A549 (cell line): ENCODE measurements around the gene TSPEAR. TPM values are rescaled to one million over a fixed set of nuclear protein-coding genes. Genes with fewer than 3 reads are reported as not detected.

Experiments used
- ATAC-seq, 2 experiments: fragments of 200-7000 bp in 1 of 2; fragments of >200 bp in 1 of 2; cut with Nextera tagmentation in 1 of 2; cut with Tn5 transposase in 1 of 2; 3 replicates each; pipeline versions ENCODE4 v1.8.0 to v1.9.1; 2018 to 2020; ENCODE audit warnings: mild to moderate bottlenecking in 1 of 2, moderate library complexity in 1 of 2
- CTCF ChIA-PET: fragments of 300-600 bp; sonication (Branson Sonifier 250); formaldehyde crosslinking; extraction: SDS; loops from one replicate; lab custom pipeline; 2021; ENCODE audit warnings: antibody characterized with exemption, inconsistent platforms; lab: Yijun Ruan, JAX
- POLR2A ChIA-PET: fragments of 350-600 bp; formaldehyde crosslinking; extraction: SDS; loops from one replicate; lab custom pipeline; 2021; ENCODE audit warnings: antibody characterized with exemption, inconsistent platforms; lab: Yijun Ruan, JAX
- DNase-seq, 2 experiments: peaks; one replicate each; pipeline versions ENCODE4 v3.0.0 to v3.0.0-alpha.2; 2011 to 2016; ENCODE audit warnings: low read depth in 1 of 2, low spot score in 1 of 2
- FAIRE-seq: peaks from 2 replicates; lab custom pipeline; 2011; peaks lifted over from hg19 to GRCh38; lab: Jason Lieb, UNC
- H3K27ac ChIP-seq, 2 experiments: fragments of >200 bp; sonication (Bioruptor Twin); formaldehyde crosslinking; 3 replicates each; pipeline ENCODE4 v1.5.1; 2016 to 2017
- H3K4me1 ChIP-seq: fragments of >200 bp; sonication (Bioruptor Twin); formaldehyde crosslinking; 3 replicates; pipeline ENCODE4 v1.6.1; 2016
- H3K4me2 ChIP-seq: fragments of >200 bp; sonication (Bioruptor Twin); formaldehyde crosslinking; 3 replicates; pipeline ENCODE4 v1.6.1; 2016
- H3K4me3 ChIP-seq: fragments of >200 bp; sonication (Bioruptor Twin); formaldehyde crosslinking; 3 replicates; pipeline ENCODE4 v1.5.1; 2016
- H3K9me3 ChIP-seq: fragments of >200 bp; sonication (Bioruptor Twin); formaldehyde crosslinking; 3 replicates; pipeline ENCODE4 v1.6.1; 2016
- BHLHE40 ChIP-seq: IDR thresholded peaks from 2 replicates; pipeline ENCODE4 v1.6.1; 2012; ENCODE audit warnings: low read depth, low read length, inconsistent platforms
- CBX2 ChIP-seq: fragments of 200-600 bp; sonication (generic); IDR thresholded peaks from 2 replicates; pipeline ENCODE4 v1.6.1; 2016; ENCODE audit warnings: low read depth, mild to moderate bottlenecking, borderline replicate concordance
- CBX8 ChIP-seq: fragments of 200-600 bp; sonication (generic); IDR thresholded peaks from 2 replicates; pipeline ENCODE4 v1.6.1; 2016
- EP300 ChIP-seq, 2 experiments: fragments of >200 bp; sonication (Bioruptor Twin); formaldehyde crosslinking; IDR thresholded peaks; 2 replicates in 1 of 2; 3 replicates in 1 of 2; pipeline ENCODE4 v1.6.1; 2016 to 2017
- ESRRA ChIP-seq: fragments of 150-350 bp; IDR thresholded peaks from 2 replicates; pipeline ENCODE4 v1.6.1; 2014; ENCODE audit warnings: mild to moderate bottlenecking, low read length, borderline replicate concordance
- FOSB ChIP-seq: fragments of 250-450 bp; sonication (Bioruptor Pico); IDR thresholded peaks from 2 replicates; pipeline ENCODE4 v1.5.0; 2020; ENCODE audit warnings: mild to moderate bottlenecking, moderate library complexity
- FOSL2 ChIP-seq, 2 experiments: fragments of 450-650 bp in 1 of 2; fragments of >200 bp in 1 of 2; sonication (Bioruptor Twin) in 1 of 2; formaldehyde crosslinking; IDR thresholded peaks; 2 replicates each; pipeline versions ENCODE4 v1.5.0 to v1.6.1; 2016 to 2020; ENCODE audit warnings: mild to moderate bottlenecking in 1 of 2, moderate library complexity in 1 of 2
- GATA3 ChIP-seq: IDR thresholded peaks from 2 replicates; pipeline ENCODE4 v1.6.1; 2012; ENCODE audit warnings: borderline replicate concordance
- HDAC2 ChIP-seq: fragments of 200-600 bp; sonication (generic); IDR thresholded peaks from 2 replicates; pipeline ENCODE4 v1.6.1; 2016
- JUNB ChIP-seq: fragments of >200 bp; sonication (Bioruptor Twin); formaldehyde crosslinking; IDR thresholded peaks from 2 replicates; pipeline ENCODE4 v1.6.1; 2016
- KDM1A ChIP-seq: fragments of 200-600 bp; sonication (generic); IDR thresholded peaks from 2 replicates; pipeline ENCODE4 v1.6.1; 2016; ENCODE audit warnings: low read depth, mild to moderate bottlenecking
- MAFK ChIP-seq: fragments of 450-650 bp; IDR thresholded peaks from 2 replicates; pipeline ENCODE4 v1.6.1; 2014; ENCODE audit not compliant: partially characterized antibody
- MYC ChIP-seq: IDR thresholded peaks from 2 replicates; pipeline ENCODE4 v1.6.1; 2012; ENCODE audit warnings: mild to moderate bottlenecking, inconsistent platforms, low read length, improper control_type of control experiment, borderline replicate concordance
- NR3C1 ChIP-seq: fragments of >200 bp; sonication (Bioruptor Twin); formaldehyde crosslinking; IDR thresholded peaks from 3 replicates; pipeline ENCODE4 v1.6.1; 2017
- POLR2A ChIP-seq: IDR thresholded peaks from 2 replicates; pipeline ENCODE4 v1.6.1; 2012; ENCODE audit warnings: mild to moderate bottlenecking, low read length
- RARB ChIP-seq: fragments of 250-450 bp; sonication (Bioruptor Pico); IDR thresholded peaks from 2 replicates; pipeline ENCODE4 v1.8.0; 2021; ENCODE audit warnings: mild to moderate bottlenecking, moderate library complexity
- RFX5 ChIP-seq: fragments of 450-650 bp; IDR thresholded peaks from 2 replicates; pipeline ENCODE4 v1.7.1; 2014; ENCODE audit warnings: antibody characterized with exemption, mild to moderate bottlenecking, moderate library complexity
- WGBS: methylation state at CpG from one replicate; pipeline ENCODE4 v1.1.6; 2017; ENCODE audit errors: missing lambda C conversion rate; 5-methylcytosine and 5-hydroxymethylcytosine counted together
- polyA plus RNA-seq, 4 experiments: library from polyadenylated mRNA; depleted of rRNA in 3 of 4; stranded (reverse); fragments of >200 nt; fragmentation: RNase III in 1 of 4; extraction: RNeasy Plus Mini Kit Qiagen cat#74134 plus additional on column Dnase treatment in 1 of 4; gene quantifications; 2 replicates in 3 of 4; 3 replicates in 1 of 4; pipeline ENCODE4 v1.2.3, GENCODE V29; 2011 to 2017
- TF ChIP-seq, protein P1 (sequence below): IDR thresholded peaks from 2 replicates; pipeline ENCODE4 v1.6.1; 2012
- TF ChIP-seq, protein P2 (sequence below): fragments of 150-350 bp; IDR thresholded peaks from 2 replicates; pipeline ENCODE4 v1.6.1; 2014; ENCODE audit warnings: low read depth, mild to moderate bottlenecking, low read length
- TF ChIP-seq, protein P3 (sequence below): IDR thresholded peaks from 2 replicates; pipeline ENCODE4 v1.6.1; 2012
- TF ChIP-seq, protein P4 (sequence below): fragments of >200 bp; sonication (Bioruptor Twin); formaldehyde crosslinking; IDR thresholded peaks from 3 replicates; pipeline ENCODE4 v1.6.1; 2016
- TF ChIP-seq, protein P5 (sequence below): fragments of 250-450 bp; sonication (Bioruptor Pico); IDR thresholded peaks from 2 replicates; pipeline ENCODE4 v1.5.0; 2021; ENCODE audit warnings: mild to moderate bottlenecking, moderate library complexity, borderline replicate concordance

TSPEAR gene
- polyA plus RNA-seq, 2 of the 4 experiments (the other 2 are of a cell fraction), result not detected

DNA sequence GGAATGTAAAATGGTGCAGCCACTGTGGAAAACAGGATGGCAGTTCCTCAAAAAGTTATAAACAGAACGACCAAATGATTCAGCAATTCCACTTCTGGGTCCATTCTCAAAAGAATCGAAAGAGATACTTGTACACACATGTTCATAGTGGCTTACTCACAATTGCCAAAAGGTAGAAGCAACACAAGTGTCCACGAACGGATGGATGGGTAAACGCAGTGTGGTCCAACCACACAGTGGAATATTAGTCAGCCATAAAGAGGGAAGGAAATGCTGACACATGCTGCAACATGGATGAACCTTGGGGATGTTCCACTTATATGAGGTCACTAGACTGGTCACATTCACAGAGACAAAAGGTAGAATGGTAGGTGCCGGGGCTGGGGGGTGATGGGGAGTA, 176.7 kb downstream of the TSPEAR start:
- Histone ChIP-seq H3K4me2 (no peak overlapping the region), H3K4me1 (no peaks in the 10 kb centered on the region), H3K27ac (no peak overlapping the region), H3K9me3 (no peaks in the 10 kb centered on the region), H3K4me3 (no peak overlapping the region)
- FAIRE-seq, result no peak
- CTCF ChIA-PET, result no interaction called here
- POLR2A ChIA-PET, result no interaction called here
- no peak for TF ChIP-seq KDM1A
- no peak for TF ChIP-seq ESRRA
- TF ChIP-seq POLR2A, result no peak
- no peak for TF ChIP-seq FOSL2 (IDR thresholded peaks at IDR 0.05)
- TF ChIP-seq FOSL2 (CRISPR knock-in tag; IDR thresholded peaks at IDR 0.05), result no peak
- TF ChIP-seq, protein P1, sequence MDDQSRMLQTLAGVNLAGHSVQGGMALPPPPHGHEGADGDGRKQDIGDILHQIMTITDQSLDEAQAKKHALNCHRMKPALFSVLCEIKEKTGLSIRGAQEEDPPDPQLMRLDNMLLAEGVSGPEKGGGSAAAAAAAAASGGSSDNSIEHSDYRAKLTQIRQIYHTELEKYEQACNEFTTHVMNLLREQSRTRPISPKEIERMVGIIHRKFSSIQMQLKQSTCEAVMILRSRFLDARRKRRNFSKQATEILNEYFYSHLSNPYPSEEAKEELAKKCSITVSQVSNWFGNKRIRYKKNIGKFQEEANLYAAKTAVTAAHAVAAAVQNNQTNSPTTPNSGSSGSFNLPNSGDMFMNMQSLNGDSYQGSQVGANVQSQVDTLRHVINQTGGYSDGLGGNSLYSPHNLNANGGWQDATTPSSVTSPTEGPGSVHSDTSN, result no peak
- TF ChIP-seq MAFK, result no peak
- TF ChIP-seq CBX2, result no peak
- TF ChIP-seq NR3C1, result no peak
- no peak for TF ChIP-seq BHLHE40
- TF ChIP-seq, protein P2, sequence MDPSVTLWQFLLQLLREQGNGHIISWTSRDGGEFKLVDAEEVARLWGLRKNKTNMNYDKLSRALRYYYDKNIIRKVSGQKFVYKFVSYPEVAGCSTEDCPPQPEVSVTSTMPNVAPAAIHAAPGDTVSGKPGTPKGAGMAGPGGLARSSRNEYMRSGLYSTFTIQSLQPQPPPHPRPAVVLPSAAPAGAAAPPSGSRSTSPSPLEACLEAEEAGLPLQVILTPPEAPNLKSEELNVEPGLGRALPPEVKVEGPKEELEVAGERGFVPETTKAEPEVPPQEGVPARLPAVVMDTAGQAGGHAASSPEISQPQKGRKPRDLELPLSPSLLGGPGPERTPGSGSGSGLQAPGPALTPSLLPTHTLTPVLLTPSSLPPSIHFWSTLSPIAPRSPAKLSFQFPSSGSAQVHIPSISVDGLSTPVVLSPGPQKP, result no peak
- no peak for ATAC-seq
- no peak for DNase-seq
- 87% methylated on average over 6 of the region's 6 CpGs for WGBS

DNA sequence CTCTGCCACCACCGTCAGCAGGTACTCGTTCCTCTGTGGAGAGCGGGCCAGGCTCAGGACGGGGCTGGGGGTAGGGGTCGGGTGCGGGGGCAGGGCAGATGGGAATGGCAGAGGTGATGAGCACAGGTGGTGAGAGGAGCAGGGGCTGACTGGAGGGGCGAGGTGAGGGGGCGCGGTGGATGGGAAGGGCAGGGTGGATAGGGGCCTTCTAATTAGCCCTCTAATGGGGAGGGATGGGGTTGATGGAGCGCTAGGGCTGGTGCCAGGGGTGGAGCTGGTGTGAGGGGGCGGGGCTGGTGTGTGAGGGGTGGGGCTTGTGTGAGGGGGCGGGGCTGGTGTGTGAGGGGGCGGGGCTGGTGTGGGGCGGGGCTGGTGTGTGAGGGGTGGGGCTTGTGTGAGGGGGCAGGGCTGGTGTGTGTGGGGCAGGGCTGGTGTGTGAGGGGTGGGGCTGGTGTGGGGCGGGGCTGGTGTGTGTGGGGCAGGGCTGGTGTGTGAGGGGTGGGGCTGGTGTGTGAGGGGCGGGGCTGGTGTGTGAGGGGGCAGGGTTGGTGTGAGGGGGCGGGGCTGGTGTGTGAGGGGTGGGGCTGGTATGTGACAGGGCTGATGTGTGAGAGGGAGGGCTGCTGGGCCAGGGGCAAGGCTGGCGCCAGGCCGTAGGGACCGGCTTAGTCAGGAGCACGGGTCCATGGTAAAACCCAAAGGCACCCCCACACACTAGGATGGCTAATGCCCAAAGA, 177.3 kb downstream of the TSPEAR start:
- H3K9me3 ChIP-seq, result no peaks in the 10 kb centered on the region
- ChIA-PET POLR2A (no interaction called here), CTCF (interaction anchor here (1.7 kb wide), 1 partner anchor 24 kb away, joined by 6 read pairs; no protein-coding TSS in a partner anchor)
- H3K4me2 ChIP-seq, result no peak overlapping the region
- FAIRE-seq (no peak), ATAC-seq (no peak), DNase-seq (no peak)
- 52% methylated on average over 6 of the region's 21 CpGs for WGBS
- H3K27ac ChIP-seq, result no peak overlapping the region
- no peaks in the 10 kb centered on the region for H3K4me1 ChIP-seq
- no peak overlapping the region for H3K4me3 ChIP-seq
- TF ChIP-seq POLR2A (no peak), EP300 (IDR thresholded peaks at IDR 0.05) (no peak)
- TF ChIP-seq, protein P3, sequence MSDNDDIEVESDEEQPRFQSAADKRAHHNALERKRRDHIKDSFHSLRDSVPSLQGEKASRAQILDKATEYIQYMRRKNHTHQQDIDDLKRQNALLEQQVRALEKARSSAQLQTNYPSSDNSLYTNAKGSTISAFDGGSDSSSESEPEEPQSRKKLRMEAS, result no peak
- TF ChIP-seq, all 56 proteins: peak for 0

DNA sequence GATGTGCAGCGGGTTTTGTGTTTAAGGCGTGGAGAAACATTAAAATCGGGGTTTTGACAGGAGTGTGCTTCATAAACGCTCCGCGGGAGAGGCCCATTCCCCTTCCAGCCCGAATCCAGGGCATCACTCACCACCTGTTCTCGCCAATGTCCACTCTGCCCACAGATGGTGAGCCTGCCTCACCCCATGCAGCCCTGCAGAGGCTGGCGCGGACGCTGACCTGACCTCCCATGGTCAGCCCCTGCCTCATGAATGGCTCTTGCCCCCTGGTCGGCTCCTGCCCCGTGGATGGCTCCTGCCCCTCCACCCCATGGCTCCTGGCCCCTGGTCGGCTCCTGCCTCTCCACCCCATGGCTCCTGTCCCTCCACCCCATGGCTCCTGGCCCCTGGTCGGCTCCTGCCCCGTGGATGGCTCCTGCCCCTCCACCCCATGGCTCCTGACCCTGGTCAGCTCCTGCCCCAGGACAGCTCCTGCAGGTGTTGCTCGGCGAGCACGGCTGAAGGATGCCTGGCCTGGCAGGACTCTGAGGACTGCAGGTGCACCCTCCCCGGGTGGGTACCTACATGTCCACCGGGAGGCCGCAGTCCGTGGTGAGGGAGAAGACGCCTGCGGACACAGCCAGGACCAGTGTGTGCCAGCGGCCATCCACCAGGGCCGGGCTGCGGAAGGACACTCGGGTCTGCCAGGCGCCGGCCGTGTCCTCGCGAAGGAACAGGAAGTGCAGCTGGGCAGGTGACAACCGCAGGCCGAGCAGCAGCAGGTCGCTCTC, 178.1 kb downstream of the TSPEAR start:
- Histone ChIP-seq H3K4me2 (no peak overlapping the region), H3K4me1 (no peaks in the 10 kb centered on the region), H3K9me3 (no peaks in the 10 kb centered on the region)
- POLR2A ChIA-PET, result no interaction called here
- CTCF ChIA-PET, result interaction anchor here (1.7 kb wide), 1 partner anchor 23 kb away, joined by 6 read pairs; no protein-coding TSS in a partner anchor
- TF ChIP-seq GATA3, result no peak
- TF ChIP-seq CBX8, result no peak
- no peak for TF ChIP-seq HDAC2
- no peak for TF ChIP-seq RFX5
- TF ChIP-seq, protein P4, sequence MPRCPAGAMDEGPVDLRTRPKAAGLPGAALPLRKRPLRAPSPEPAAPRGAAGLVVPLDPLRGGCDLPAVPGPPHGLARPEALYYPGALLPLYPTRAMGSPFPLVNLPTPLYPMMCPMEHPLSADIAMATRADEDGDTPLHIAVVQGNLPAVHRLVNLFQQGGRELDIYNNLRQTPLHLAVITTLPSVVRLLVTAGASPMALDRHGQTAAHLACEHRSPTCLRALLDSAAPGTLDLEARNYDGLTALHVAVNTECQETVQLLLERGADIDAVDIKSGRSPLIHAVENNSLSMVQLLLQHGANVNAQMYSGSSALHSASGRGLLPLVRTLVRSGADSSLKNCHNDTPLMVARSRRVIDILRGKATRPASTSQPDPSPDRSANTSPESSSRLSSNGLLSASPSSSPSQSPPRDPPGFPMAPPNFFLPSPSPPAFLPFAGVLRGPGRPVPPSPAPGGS, result no peak
- TF ChIP-seq RARB (CRISPR knock-in tag), result no peak
- TF ChIP-seq, protein P2, result no peak
- no peak for TF ChIP-seq FOSB (CRISPR knock-in tag)
- TF ChIP-seq JUNB, result no peak
- TF ChIP-seq MYC, result no peak
- TF ChIP-seq, protein P5, sequence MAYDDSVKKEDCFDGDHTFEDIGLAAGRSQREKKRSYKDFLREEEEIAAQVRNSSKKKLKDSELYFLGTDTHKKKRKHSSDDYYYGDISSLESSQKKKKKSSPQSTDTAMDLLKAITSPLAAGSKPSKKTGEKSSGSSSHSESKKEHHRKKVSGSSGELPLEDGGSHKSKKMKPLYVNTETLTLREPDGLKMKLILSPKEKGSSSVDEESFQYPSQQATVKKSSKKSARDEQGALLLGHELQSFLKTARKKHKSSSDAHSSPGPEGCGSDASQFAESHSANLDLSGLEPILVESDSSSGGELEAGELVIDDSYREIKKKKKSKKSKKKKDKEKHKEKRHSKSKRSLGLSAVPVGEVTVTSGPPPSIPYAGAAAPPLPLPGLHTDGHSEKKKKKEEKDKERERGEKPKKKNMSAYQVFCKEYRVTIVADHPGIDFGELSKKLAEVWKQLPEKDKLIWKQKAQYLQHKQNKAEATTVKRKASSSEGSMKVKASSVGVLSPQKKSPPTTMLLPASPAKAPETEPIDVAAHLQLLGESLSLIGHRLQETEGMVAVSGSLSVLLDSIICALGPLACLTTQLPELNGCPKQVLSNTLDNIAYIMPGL, result no peak
- TF ChIP-seq, all 56 proteins: peak for 0
- FAIRE-seq (no peak), ATAC-seq (no peak), DNase-seq (no peak)
- no peak overlapping the region for H3K27ac ChIP-seq
- WGBS, result 79% methylated on average over 17 of the region's 37 CpGs
- no peak overlapping the region for H3K4me3 ChIP-seq
